IgD-negative memory B cell (primary cell): ENCODE results near the gene CHST5. TPM values are rescaled to one million over a fixed set of nuclear protein-coding genes. Genes with fewer than 3 reads are reported as not detected.

Experiments
- H3K27ac Mint-ChIP-seq, 3 donors: one replicate each; pipeline ENCODE4 v1.8.0; 2020 to 2022; ENCODE audit warnings: mild to moderate bottlenecking in 3 of 3, mixed read lengths in 3 of 3, moderate library complexity in 1 of 3
- H3K27me3 Mint-ChIP-seq: one replicate; pipeline ENCODE4 v1.8.0; 2021; ENCODE audit warnings: mixed read lengths
- H3K36me3 Mint-ChIP-seq: one replicate; pipeline ENCODE4 v1.8.0; 2020; ENCODE audit warnings: mild to moderate bottlenecking, mixed read lengths
- H3K4me1 Mint-ChIP-seq, 3 donors: one replicate each; pipeline ENCODE4 v1.8.0; 2020 to 2022; ENCODE audit warnings: mixed read lengths in 3 of 3, mild to moderate bottlenecking in 1 of 3
- H3K4me3 Mint-ChIP-seq, 4 donors: one replicate each; pipeline ENCODE4 v1.8.0; 2020 to 2022; ENCODE audit warnings: mild to moderate bottlenecking in 4 of 4, mixed read lengths in 4 of 4, moderate library complexity in 3 of 4
- H3K9me3 Mint-ChIP-seq, 3 donors: one replicate each; pipeline ENCODE4 v1.8.0; 2020 to 2021; ENCODE audit warnings: mixed read lengths in 3 of 3, mild to moderate bottlenecking in 1 of 3
- polyA plus RNA-seq: library from polyadenylated mRNA; unstranded; fragments of 300-500 nt; fragmentation: Illumina TruSeq; gene quantifications from one replicate; pipeline ENCODE4 v1.2.3, GENCODE V29; 2021

Gene CHST5
- not detected for polyA plus RNA-seq

DNA sequence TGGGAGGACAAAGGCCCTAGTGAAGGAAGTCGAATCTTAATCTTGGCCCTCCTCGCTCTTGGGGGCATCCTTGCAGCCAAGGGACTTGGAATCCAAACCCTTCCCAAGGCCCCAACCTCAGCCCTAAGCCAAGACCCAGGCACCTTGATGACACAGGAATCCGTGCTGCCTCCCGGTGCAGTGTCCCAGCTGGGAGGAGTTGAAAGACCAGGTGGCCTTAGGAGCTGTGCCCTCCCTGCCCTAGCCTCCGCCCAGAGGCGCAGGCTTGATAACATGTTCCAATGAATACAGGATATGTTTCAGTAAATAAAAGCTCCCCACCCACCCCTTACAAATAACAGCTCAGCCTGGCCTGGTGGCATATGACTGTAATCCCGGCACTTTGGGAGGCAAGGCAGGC is at the start of gene CHST5:
CHST5 (minus strand) TSS at position 208 of the 400 bp plus-strand sequence. CDS start 5,724 bp downstream, outside the sequence.
- no peak within 1 kb of the TSS for H3K27ac Mint-ChIP-seq
- H3K4me3 Mint-ChIP-seq = no peak within 1 kb of the TSS
- H3K36me3 Mint-ChIP-seq = no peaks in the 10 kb centered on the region
- no peaks in the 10 kb centered on the region for H3K9me3 Mint-ChIP-seq
- H3K4me1 Mint-ChIP-seq = peaks cover 0 to 1% (median 0%) of the 10 kb centered on the region in 3 donors
- no peaks in the 10 kb centered on the region for H3K27me3 Mint-ChIP-seq

DNA sequence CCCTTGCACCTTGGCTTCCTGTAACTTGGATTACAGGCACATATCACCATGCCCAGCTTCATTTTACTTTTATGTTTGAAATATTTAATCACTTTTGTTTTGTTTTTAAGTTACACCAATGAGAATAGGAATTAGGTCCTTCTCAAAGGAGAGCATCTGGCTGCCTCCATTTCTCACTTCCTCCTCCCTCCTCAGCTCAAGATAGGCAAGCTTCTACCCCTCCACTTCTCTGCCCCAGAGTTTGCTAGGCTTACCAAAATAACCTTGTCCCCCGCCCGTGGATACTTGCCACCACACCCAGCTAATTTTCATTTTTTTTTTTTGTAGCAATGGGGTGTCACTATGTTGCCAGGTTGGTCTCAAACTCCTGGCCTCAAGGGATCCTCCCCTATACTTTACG is 48.2 kb upstream of the CHST5 start:
- Mint-ChIP-seq H3K4me3 (peak overlapping the region in 3 of 4 donors; percentile 8 to 83 (median 79)), H3K9me3 (no peaks in the 10 kb centered on the region), H3K27ac (peak overlapping the region; percentile 21 to 82 (median 34)), H3K4me1 (peaks cover 35 to 43% (median 42%) of the 10 kb centered on the region in 3 donors), H3K27me3 (peaks cover 3% of the 10 kb centered on the region), H3K36me3 (no peaks in the 10 kb centered on the region)

DNA sequence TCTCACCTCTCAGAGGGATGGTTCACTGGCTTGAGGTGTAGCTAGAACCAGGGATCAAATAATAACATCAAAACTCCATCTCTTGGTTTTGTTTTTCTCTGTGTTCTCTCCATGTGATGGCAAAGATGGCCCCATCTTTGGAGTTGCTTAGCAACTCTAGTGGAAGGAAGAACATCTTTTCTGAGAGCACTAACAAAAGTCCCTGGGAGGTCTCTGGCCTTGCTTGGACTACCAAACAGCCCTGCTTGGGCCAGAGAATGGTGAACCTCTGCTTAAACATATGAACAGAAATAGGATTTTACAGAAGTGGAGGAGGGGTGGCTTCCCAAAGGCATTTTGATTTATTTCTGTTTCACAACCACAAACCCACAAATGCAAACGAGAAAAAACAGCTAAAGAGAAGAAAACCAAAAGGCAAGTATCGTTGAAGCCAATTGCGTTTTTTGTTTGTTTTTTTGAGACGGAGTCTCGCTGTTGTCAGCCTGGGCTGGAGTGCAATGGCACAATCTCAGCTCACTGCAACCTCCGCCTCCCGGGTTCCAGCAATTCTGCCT is 43.5 kb upstream of the CHST5 start:
- H3K36me3 Mint-ChIP-seq = peaks cover 5% of the 10 kb centered on the region
- H3K27ac Mint-ChIP-seq = peak overlapping the region in 1 of 3 donors; percentile 67
- peak overlapping the region; percentile 8 to 80 (median 54) for H3K4me3 Mint-ChIP-seq
- peaks cover 38 to 43% (median 41%) of the 10 kb centered on the region in 3 donors for H3K4me1 Mint-ChIP-seq
- H3K27me3 Mint-ChIP-seq = peaks cover 2% of the 10 kb centered on the region
- no peaks in the 10 kb centered on the region for H3K9me3 Mint-ChIP-seq

DNA sequence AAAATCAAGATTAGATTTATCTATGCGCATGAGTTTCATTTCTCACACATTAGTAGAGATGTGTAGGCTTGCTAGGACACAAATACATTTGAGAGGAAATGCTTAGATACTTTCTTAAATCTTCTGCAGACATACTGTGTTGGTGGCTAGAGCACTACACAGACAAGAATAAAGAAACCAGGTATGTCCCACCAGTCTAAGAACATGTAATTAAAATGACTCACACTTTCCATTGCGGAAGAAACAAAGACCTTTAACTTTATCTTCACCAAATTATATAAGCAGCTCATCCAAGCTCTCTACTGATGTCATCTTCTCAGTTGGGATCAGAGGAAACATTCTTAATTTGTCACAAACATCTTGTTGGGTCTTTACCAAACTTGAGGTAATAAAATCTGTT is 42.8 kb upstream of the CHST5 start:
- peaks cover 5% of the 10 kb centered on the region for H3K36me3 Mint-ChIP-seq
- no peaks in the 10 kb centered on the region for H3K27me3 Mint-ChIP-seq
- H3K4me1 Mint-ChIP-seq = peaks cover 32 to 40% (median 36%) of the 10 kb centered on the region in 3 donors
- H3K27ac Mint-ChIP-seq = peak overlapping the region in 1 of 3 donors; percentile 40
- no peak overlapping the region for H3K4me3 Mint-ChIP-seq
- H3K9me3 Mint-ChIP-seq = no peaks in the 10 kb centered on the region

DNA sequence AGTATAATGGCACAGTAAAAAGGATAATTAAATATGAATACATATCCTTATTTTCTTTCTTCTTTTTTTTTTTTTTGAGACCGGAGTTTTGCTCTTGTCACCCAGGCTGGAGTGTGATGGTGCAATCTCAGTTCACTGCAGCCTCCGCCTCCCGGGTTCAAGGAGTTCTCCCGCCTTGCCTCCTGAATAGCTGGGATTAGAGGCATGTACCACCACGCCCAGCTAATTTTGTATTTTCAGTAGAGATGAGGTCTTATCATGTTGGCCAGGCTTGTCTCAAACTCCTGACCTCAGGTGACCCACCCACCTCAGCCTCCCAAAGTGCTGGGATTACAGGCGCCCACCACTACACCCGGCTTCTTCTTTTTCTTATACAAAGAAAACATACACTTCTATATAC is 42.3 kb upstream of the CHST5 start:
- Mint-ChIP-seq H3K27ac (no peak overlapping the region), H3K9me3 (no peaks in the 10 kb centered on the region), H3K4me1 (peaks cover 29 to 38% (median 33%) of the 10 kb centered on the region in 3 donors), H3K36me3 (peaks cover 5% of the 10 kb centered on the region), H3K27me3 (no peaks in the 10 kb centered on the region), H3K4me3 (no peak overlapping the region)

DNA sequence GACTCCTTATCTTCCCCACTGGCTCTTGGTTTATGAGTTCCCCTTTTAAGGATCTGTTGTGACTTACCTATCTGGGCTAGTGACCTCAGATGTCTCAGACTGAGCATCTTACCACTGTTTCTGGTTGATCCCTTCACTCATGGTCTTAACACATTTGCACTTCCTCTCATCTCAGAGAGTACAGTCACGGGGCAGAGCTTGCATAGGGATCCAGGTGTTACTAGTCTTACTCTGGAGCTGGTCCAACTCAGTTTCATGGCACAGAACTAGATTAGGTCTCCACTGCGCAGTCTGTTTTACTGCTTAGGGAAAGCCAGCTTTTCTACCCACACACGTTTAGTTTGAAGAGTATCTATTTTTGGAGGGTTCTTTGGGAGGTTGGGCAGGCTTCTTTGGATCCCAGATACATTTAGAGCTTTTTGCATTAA is 40.5 kb upstream of the CHST5 start:
- no peaks in the 10 kb centered on the region for H3K27me3 Mint-ChIP-seq
- H3K27ac Mint-ChIP-seq = peak overlapping the region; percentile 0 to 88 (median 53)
- H3K9me3 Mint-ChIP-seq = no peaks in the 10 kb centered on the region
- H3K4me3 Mint-ChIP-seq = peak overlapping the region in 2 of 4 donors; percentile 1 to 30
- H3K36me3 Mint-ChIP-seq = peaks cover 5% of the 10 kb centered on the region
- peaks cover 34 to 44% (median 38%) of the 10 kb centered on the region in 3 donors for H3K4me1 Mint-ChIP-seq

DNA sequence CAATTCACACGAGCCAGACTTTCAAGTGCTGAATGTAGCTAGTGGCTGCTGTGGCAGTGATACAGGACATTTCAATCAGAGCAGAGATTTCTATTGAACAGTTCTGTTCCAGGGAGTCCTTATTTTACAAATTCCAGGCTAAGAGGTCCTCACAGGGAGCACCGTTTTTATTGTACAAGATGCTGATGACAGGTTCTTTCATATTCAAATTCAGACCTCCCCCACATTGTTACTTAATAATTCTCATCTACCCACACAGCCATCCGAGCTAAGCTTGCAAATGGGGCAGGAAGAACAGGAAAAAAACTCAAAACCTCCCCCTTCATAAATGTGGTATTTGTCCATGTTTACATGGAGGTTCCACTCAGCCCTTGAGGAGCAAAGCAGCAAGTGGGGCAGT is 40.0 kb upstream of the CHST5 start:
- no peaks in the 10 kb centered on the region for H3K9me3 Mint-ChIP-seq
- H3K27ac Mint-ChIP-seq = peak overlapping the region; percentile 0 to 88 (median 53)
- peaks cover 5% of the 10 kb centered on the region for H3K36me3 Mint-ChIP-seq
- H3K4me1 Mint-ChIP-seq = peaks cover 38 to 45% (median 40%) of the 10 kb centered on the region in 3 donors
- peak overlapping the region in 2 of 4 donors; percentile 1 to 30 for H3K4me3 Mint-ChIP-seq
- H3K27me3 Mint-ChIP-seq = no peaks in the 10 kb centered on the region

DNA sequence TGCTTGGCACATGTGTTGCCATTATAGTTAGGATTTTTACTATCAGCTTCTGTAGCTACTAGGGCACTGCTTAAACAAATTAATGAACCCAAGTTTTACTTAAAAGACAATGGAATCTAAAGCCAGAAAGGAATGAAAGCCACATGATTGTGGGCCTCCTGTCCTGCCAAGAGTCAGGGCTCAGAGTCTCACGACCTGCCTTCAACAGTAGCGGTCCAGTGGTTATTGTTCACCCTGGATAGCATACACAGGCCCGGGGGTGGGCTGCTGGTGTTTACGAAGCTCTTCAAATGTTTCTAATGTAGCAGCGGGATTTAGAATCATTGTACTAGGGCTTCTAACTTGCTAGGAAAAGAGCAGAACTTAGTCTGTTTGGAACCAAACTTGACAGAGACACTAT is 38.0 kb upstream of the CHST5 start:
- Mint-ChIP-seq H3K27ac (peak overlapping the region in 2 of 3 donors; percentile 28 to 35), H3K4me1 (peaks cover 31 to 40% (median 37%) of the 10 kb centered on the region in 3 donors)

DNA sequence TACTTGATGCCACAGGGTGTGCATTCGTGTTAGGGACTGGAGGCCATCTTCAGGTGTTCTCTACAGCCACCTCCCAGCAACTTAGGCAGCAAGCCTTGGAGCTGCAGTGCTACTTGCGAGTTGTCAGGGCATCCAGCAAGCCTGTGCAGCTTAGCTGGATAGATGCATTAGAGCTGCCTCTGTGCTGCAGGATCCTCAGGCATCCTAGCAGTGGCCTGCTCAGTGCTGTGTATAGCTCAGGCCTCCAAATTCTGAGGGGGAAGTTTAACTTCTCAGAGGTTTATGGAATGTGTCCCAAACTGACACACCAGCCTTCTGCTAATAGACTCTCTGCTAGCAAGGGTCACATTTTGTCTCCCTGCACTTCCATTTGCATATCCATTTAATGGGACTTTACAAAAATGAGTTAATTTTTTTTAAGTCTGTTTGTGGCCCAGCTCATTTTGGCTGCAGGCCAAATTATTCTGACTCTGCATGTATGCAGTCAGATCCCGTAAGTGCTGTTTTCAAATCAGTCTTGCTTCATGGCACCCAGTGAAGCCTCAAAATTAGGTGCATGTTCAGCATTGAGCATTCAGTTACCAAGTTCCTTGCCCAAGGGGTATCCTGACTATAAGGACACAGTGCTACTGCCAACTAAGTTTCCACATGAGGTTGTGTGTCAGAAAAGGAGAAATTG is 37.1 kb upstream of the CHST5 start:
- no peaks in the 10 kb centered on the region for H3K27me3 Mint-ChIP-seq
- peaks cover 7% of the 10 kb centered on the region for H3K36me3 Mint-ChIP-seq
- H3K4me3 Mint-ChIP-seq = peak overlapping the region in 1 of 4 donors; percentile 48

More for the DNA sequence above, 38.0 kb upstream of the CHST5 start:
- H3K27me3 Mint-ChIP-seq = no peaks in the 10 kb centered on the region
- H3K36me3 Mint-ChIP-seq = peaks cover 7% of the 10 kb centered on the region
- peak overlapping the region in 1 of 4 donors; percentile 48 for H3K4me3 Mint-ChIP-seq
- H3K9me3 Mint-ChIP-seq = no peaks in the 10 kb centered on the region

DNA sequence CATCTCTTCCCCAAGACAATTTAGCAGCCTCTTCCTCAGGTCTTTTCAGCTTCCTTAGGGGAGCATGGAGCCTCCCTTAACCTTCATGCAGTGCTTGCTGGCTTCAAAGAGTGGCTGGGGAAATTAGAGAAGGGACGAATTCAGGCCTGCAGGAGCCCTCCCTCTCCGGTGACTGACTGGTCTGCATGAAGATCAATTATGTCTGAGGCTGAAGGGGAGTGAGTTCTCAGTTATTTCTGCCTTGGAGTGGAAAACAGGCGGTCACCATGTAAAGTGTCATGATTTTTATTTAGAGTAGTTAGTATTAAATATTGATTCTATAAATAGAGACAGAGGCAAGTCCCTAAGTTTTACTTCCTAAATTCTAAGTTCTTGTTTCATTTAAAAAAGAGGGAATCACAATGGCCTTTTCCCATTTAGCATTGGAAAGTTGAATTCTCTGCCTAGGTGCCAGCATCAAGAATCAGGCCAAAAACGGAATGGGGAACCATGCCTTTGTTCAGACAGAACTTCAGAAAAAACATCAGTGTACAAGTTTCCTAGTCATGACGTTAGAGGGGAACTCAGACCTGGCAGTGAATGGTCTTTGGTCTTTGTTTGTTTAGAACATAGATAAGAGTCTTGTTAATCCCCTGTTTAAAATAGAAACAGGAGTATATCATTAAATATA is 34.6 kb upstream of the CHST5 start:
- Mint-ChIP-seq H3K4me1 (peaks cover 23 to 42% (median 24%) of the 10 kb centered on the region in 3 donors), H3K27me3 (no peaks in the 10 kb centered on the region), H3K9me3 (no peaks in the 10 kb centered on the region), H3K36me3 (peaks cover 2% of the 10 kb centered on the region), H3K27ac (peak overlapping the region; percentile 84 to 91 (median 89)), H3K4me3 (peak overlapping the region in 2 of 4 donors; percentile 68 to 82)

More for the DNA sequence above, 37.1 kb upstream of the CHST5 start:
- H3K27ac Mint-ChIP-seq = peak overlapping the region in 2 of 3 donors; percentile 28 to 53
- no peaks in the 10 kb centered on the region for H3K9me3 Mint-ChIP-seq
- peaks cover 28 to 39% (median 32%) of the 10 kb centered on the region in 3 donors for H3K4me1 Mint-ChIP-seq

DNA sequence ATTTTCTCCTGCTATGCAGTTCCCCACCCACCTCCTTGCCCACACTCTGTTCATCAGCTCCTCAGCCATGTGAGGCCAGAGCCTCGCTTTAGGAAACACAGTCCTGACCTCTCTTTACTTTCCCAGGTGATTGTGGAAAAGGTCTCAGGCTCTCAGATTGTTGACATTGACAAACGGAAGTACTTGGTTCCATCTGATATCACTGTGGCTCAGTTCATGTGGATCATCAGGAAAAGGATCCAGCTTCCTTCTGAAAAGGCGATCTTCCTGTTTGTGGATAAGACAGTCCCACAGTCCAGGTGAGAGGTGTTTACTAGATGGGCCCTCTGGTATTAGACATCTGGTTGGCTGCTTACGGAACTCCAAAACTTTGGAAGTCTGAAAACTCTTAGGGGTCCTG is 32.0 kb upstream of the CHST5 start:
- no peaks in the 10 kb centered on the region for H3K9me3 Mint-ChIP-seq
- peak overlapping the region in 2 of 3 donors; percentile 33 to 67 for H3K27ac Mint-ChIP-seq
- H3K4me1 Mint-ChIP-seq = peaks cover 19 to 48% (median 23%) of the 10 kb centered on the region in 3 donors
- H3K4me3 Mint-ChIP-seq = peak overlapping the region; percentile 85 to 99 (median 97)
- peaks cover 2% of the 10 kb centered on the region for H3K36me3 Mint-ChIP-seq
- H3K27me3 Mint-ChIP-seq = no peaks in the 10 kb centered on the region

DNA sequence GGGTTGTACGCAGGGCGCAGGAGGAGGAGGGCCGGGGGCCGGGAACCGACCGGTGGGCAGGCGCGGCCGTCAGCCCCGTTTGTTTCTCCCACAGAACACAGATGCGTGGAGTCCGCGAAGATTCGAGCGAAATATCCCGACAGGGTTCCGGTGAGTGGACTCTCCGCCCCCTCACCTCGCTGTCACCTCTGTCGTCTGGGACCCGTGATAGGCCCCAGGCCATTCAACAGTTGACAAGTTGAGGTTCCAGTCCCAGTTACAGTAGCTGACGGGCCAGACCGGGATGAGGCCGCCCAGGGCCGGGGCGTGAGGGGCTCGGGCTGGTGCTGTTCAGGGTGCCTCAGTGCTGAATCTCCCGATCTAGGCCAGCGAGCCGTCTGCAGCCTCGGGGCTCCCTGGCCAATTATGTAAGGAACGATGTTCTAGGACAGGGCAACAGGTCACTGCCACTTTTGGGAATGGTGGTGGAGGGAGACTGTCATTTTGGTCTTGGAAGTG is 30.9 kb upstream of the CHST5 start:
- Mint-ChIP-seq H3K27me3 (no peaks in the 10 kb centered on the region), H3K4me3 (peak overlapping the region; percentile 85 to 99 (median 97)), H3K36me3 (peaks cover 2% of the 10 kb centered on the region), H3K27ac (peak overlapping the region; percentile 67 to 99 (median 87)), H3K4me1 (peaks cover 12 to 41% (median 17%) of the 10 kb centered on the region in 3 donors), H3K9me3 (no peaks in the 10 kb centered on the region)

DNA sequence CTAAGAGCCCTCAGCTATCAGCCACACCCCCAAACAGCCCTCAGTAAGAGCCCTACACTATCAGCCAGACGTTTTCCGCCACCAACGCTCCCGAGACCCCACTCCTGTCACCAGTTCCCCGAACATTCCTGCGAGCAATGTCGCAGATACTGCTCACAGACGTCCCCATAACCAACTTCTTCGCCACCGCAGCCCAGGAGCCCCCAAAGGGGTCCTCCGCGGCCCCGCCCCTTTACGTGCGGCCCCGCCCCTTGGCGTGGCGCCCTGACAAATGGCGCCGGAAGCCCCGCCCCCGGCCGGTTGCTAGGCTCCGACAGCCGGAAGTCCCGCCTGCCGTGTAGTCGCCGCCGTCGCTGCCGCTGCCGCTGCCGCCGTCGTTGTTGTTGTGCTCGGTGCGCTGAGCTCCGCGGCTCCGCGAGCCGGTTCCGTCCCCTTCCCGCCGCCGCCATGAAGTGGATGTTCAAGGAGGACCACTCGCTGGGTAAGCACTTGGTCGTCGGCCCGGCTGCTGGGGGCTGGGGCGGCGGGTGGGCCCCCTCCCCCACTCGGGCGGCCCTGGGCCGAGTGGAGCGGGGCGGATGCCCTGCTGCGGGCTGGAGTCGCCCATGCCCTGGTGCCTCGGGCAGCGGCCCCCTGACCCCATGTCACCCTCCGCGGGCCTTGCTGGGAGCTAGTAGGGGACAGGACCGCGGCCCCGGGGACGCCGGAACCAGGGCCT is 30.3 kb upstream of the CHST5 start, which contains the start of gene GABARAPL2:
GABARAPL2 (plus strand) TSS at position 340 of the 718 bp plus-strand sequence; CDS start at position 448, 108 bp downstream.
- H3K36me3 Mint-ChIP-seq = peaks cover 2% of the 10 kb centered on the region
- no peaks in the 10 kb centered on the region for H3K9me3 Mint-ChIP-seq
- H3K27ac Mint-ChIP-seq = peak within 1 kb of the TSS; percentile 87 to 99 (median 99)
- H3K4me1 Mint-ChIP-seq = peaks cover 9 to 38% (median 13%) of the 10 kb centered on the region in 3 donors
- peak within 1 kb of the TSS; percentile 85 to 99 (median 97) for H3K4me3 Mint-ChIP-seq
- no peaks in the 10 kb centered on the region for H3K27me3 Mint-ChIP-seq

DNA sequence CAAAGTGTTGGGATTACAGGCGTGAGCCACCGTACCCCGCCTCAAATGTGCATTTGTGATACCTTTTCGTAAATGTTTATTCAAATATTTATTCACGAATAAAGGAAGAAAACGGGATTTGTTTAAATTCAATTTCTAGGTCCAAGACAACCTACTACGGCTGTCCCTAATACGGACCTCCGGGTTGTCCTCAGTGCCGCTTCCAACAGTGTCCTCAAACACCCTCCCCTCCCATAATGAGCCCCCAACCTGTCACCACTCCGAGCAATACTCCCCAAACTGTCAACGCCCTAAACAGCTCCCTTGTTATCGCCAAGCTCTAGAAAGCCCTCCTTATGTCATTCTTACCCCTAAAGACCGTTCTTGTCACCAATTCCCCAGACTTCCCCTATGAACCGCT is 29.7 kb upstream of the CHST5 start:
- no peaks in the 10 kb centered on the region for H3K9me3 Mint-ChIP-seq
- H3K4me3 Mint-ChIP-seq = peak overlapping the region; percentile 85 to 99 (median 97)
- peak overlapping the region; percentile 87 to 99 (median 99) for H3K27ac Mint-ChIP-seq
- no peaks in the 10 kb centered on the region for H3K27me3 Mint-ChIP-seq
- peaks cover 2% of the 10 kb centered on the region for H3K36me3 Mint-ChIP-seq
- peaks cover 5 to 35% (median 9%) of the 10 kb centered on the region in 3 donors for H3K4me1 Mint-ChIP-seq
